Transverse colon (tissue), 4 donors: ENCODE results near the gene DNAJB6. TPM values are rescaled to one million over a fixed set of nuclear protein-coding genes. Genes with fewer than 3 reads are reported as not detected.
"Not testable (repeated sequence)": the region's sequence is repeated elsewhere in the genome, so short reads cannot be mapped to it uniquely, and the experiment has no call there.

Source experiments
- DNase-seq: peaks from one replicate; pipeline ENCODE4 v3.0.0-alpha.2; 2019
- H3K27ac ChIP-seq, 4 donors: fragments of 200-600 bp; sonication (generic); 2 replicates each; pipeline ENCODE4 v1.5.1; 2016 to 2018; ENCODE audit warnings: inconsistent platforms in 4 of 4
- H3K27me3 ChIP-seq: fragments of 200-600 bp; sonication (generic); 2 replicates; pipeline ENCODE4 v1.5.1; 2017; ENCODE audit warnings: inconsistent platforms
- H3K36me3 ChIP-seq, 4 donors: fragments of 200-600 bp; sonication (generic); 2 replicates each; pipeline ENCODE4 v1.5.1; 2017 to 2019; ENCODE audit warnings: inconsistent platforms in 4 of 4
- H3K4me1 ChIP-seq, 4 donors: fragments of 200-600 bp; sonication (generic); 2 replicates each; pipeline ENCODE4 v1.5.1; 2017 to 2020; ENCODE audit warnings: inconsistent platforms in 4 of 4
- H3K4me3 ChIP-seq, 4 donors: fragments of 200-600 bp; sonication (generic); 1 replicate in 1 of 4; 2 replicates in 3 of 4; pipeline versions ENCODE4 v1.5.1 to v1.6.1; 2017 to 2019; ENCODE audit warnings: inconsistent platforms in 4 of 4
- H3K9me3 ChIP-seq, 2 donors: fragments of 200-600 bp; sonication (generic); 2 replicates each; pipeline ENCODE4 v1.5.1; 2017 to 2019; ENCODE audit warnings: inconsistent platforms in 2 of 2
- CTCF ChIP-seq, 5 experiments: fragments of 200-600 bp in 3 of 5; fragments of 450-650 bp in 2 of 5; sonication (generic) in 3 of 5; IDR thresholded peaks; 1 replicate in 2 of 5; 2 replicates in 3 of 5; pipeline ENCODE4 v1.5.1; 2016 to 2017; ENCODE audit warnings: antibody characterized with exemption in 5 of 5, inconsistent platforms in 3 of 5, mild to moderate bottlenecking in 2 of 5, moderate library complexity in 1 of 5
- EP300 ChIP-seq: sonication (generic); formaldehyde crosslinking; IDR thresholded peaks from one replicate; pipeline ENCODE4 v1.6.1; 2017; ENCODE audit warnings: antibody characterized with exemption, low read depth
- POLR2A ChIP-seq: fragments of 450-650 bp; IDR thresholded peaks from one replicate; pipeline ENCODE4 v1.6.1; 2016; ENCODE audit warnings: antibody characterized with exemption, mild to moderate bottlenecking, moderate library complexity
- POLR2AphosphoS5 ChIP-seq, 3 donors: sonication (generic); formaldehyde crosslinking; IDR thresholded peaks; one replicate each; pipeline ENCODE4 v1.6.1; 2016; ENCODE audit warnings: antibody characterized with exemption in 3 of 3
- WGBS, 2 donors: methylation state at CpG; one replicate each; pipeline ENCODE4 v1.1.5; 2018; ENCODE audit warnings: low coverage in 1 of 2; 5-methylcytosine and 5-hydroxymethylcytosine counted together
- in situ Hi-C, 4 donors: fragments of 200-750 bp; cut with MboI; loops; one replicate each; pipeline versions ENCODE4 v1.15.0 to v1.15.1; 2017; ENCODE audit warnings: low sequenced_read_pairs in 3 of 4, low pct_ligation_motif_present in 1 of 4, low pct_unique_long_range_greater_than_20kb in 1 of 4
- intact Hi-C: fragments of 100-400 bp; cut with DNase I; formaldehyde crosslinking; loops from one replicate; pipeline ENCODE4 v1.15.1; 2023; ENCODE audit warnings: low total_unique reads
- total RNA-seq, 4 donors: library from RNA; depleted of rRNA; stranded (reverse); fragments of >200 nt; gene quantifications; one replicate each; pipeline ENCODE4 v1.1.0, GENCODE V29; 2016

The DNAJB6 gene
- total RNA-seq, 4 donors from 2014 or later, result 47.0 to 87.6 (median 60.5) TPM

GRCh38 chr7:157444843-157445135 lies 108.0 kb downstream of the DNAJB6 start:
- no peak for TF ChIP-seq POLR2A
- no peak for TF ChIP-seq POLR2AphosphoS5 (IDR thresholded peaks at IDR 0.05)
- no peaks in the 10 kb centered on the region for H3K4me1 ChIP-seq
- H3K9me3 ChIP-seq, result no peaks in the 10 kb centered on the region
- H3K27me3 ChIP-seq, result no peaks in the 10 kb centered on the region
- no peaks in the 10 kb centered on the region for H3K36me3 ChIP-seq
- in situ Hi-C loops, result loop anchor here in 1 of 4 donors (25.0 kb wide), 1 partner anchor 418 kb away; no protein-coding TSS in a partner anchor
- intact Hi-C loops, result no loop called here
- no peak overlapping the region for H3K4me3 ChIP-seq
- 60 to 77% methylated on average over 1 to 9 of the region's 9 CpGs for WGBS, 2 donors
- no peak overlapping the region for H3K27ac ChIP-seq
- no peak for DNase-seq

- WGBS, 2 donors, result 56 to 70% methylated on average over 3 to 16 of the region's 16 CpGs
- in situ Hi-C loops (loop anchor here in 1 of 4 donors (25.0 kb wide), 1 partner anchor 417 kb away; no protein-coding TSS in a partner anchor), intact Hi-C loops (no loop called here)
- Histone ChIP-seq H3K36me3 (no peaks in the 10 kb centered on the region), H3K27me3 (no peaks in the 10 kb centered on the region), H3K4me3 (no peak overlapping the region), H3K27ac (no peak overlapping the region), H3K4me1 (no peaks in the 10 kb centered on the region), H3K9me3 (no peaks in the 10 kb centered on the region)
- TF ChIP-seq EP300 (no peak), POLR2AphosphoS5 (IDR thresholded peaks at IDR 0.05) (no peak), CTCF (IDR thresholded peaks at IDR 0.05) (no peak), POLR2A (no peak)
- no peak for DNase-seq
Measured at GRCh38 chr7:157445246-157445955, 108.6 kb downstream of the DNAJB6 start.

GRCh38 chr7:157445956-157446295 lies 109.1 kb downstream of the DNAJB6 start:
- no peaks in the 10 kb centered on the region for H3K36me3 ChIP-seq
- no peak for DNase-seq
- no peak overlapping the region for H3K27ac ChIP-seq
- TF ChIP-seq POLR2A (no peak), CTCF (IDR thresholded peaks at IDR 0.05) (no peak), POLR2AphosphoS5 (IDR thresholded peaks at IDR 0.05) (no peak), EP300 (no peak)
- H3K9me3 ChIP-seq, result no peaks in the 10 kb centered on the region
- WGBS, 2 donors, result 96% methylated on average over 10 of the region's 11 CpGs; no CpG with 5 or more reads in 1 of the 2 donors
- in situ Hi-C loops (loop anchor here in 1 of 4 donors (25.0 kb wide), 1 partner anchor 416 kb away; no protein-coding TSS in a partner anchor), intact Hi-C loops (no loop called here)
- no peaks in the 10 kb centered on the region for H3K4me1 ChIP-seq
- H3K27me3 ChIP-seq, result no peaks in the 10 kb centered on the region
- no peak overlapping the region for H3K4me3 ChIP-seq

GRCh38 chr7:157446322-157446721 lies 109.5 kb downstream of the DNAJB6 start:
- intact Hi-C loops (no loop called here), in situ Hi-C loops (loop anchor here in 1 of 4 donors (25.0 kb wide), 1 partner anchor 416 kb away; no protein-coding TSS in a partner anchor)

GRCh38 chr7:157454003-157454402 lies 117.2 kb downstream of the DNAJB6 start:
- WGBS, 2 donors, result 70 to 83% methylated on average over 2 to 12 of the region's 12 CpGs
- H3K36me3 ChIP-seq, H3K27ac ChIP-seq, in situ Hi-C loops, H3K4me3 ChIP-seq, H3K9me3 ChIP-seq, DNase-seq, H3K4me1 ChIP-seq, intact Hi-C loops, H3K27me3 ChIP-seq: not testable (repeated sequence)

More at GRCh38 chr7:157446322-157446721, 109.5 kb downstream of the DNAJB6 start:
- Histone ChIP-seq H3K27ac (no peak overlapping the region), H3K36me3 (no peaks in the 10 kb centered on the region), H3K27me3 (no peaks in the 10 kb centered on the region), H3K4me1 (no peaks in the 10 kb centered on the region), H3K4me3 (no peak overlapping the region), H3K9me3 (no peaks in the 10 kb centered on the region)
- no peak for DNase-seq
- TF ChIP-seq CTCF (IDR thresholded peaks at IDR 0.05) (no peak), EP300 (no peak), POLR2AphosphoS5 (IDR thresholded peaks at IDR 0.05) (no peak)
- 58 to 60% methylated on average over 4 to 6 of the region's 6 CpGs for WGBS, 2 donors
